Kidney (tissue), 14 donors: Measurements from ENCODE around the gene IGFBP1. TPM values are rescaled to one million over a fixed set of nuclear protein-coding genes. Genes with fewer than 3 reads are reported as not detected.
A peak's percentile ranks its signal among the peaks of the same experiment; 100 is the strongest.

ENCODE experiments used
- DNase-seq, 5 donors: peaks; one replicate each; pipeline ENCODE4 v3.0.0-alpha.2; 2013 to 2020
- FAIRE-seq: peaks from 2 replicates; lab custom pipeline; 2012; peaks lifted over from hg19 to GRCh38; lab: Jason Lieb, UNC
- H3K27ac ChIP-seq, 2 donors: one replicate each; pipeline ENCODE4 v1.7.0; 2013; ENCODE audit warnings: low read depth in 2 of 2, low read length in 2 of 2, inconsistent platforms in 1 of 2
- H3K27me3 ChIP-seq: one replicate; pipeline ENCODE4 v1.7.1; 2013; ENCODE audit warnings: low read length, inconsistent platforms; ENCODE audit not compliant: control insufficient read depth, insufficient read depth
- H3K36me3 ChIP-seq, 3 donors: one replicate each; pipeline versions ENCODE4 v1.7.0 to v1.7.1; 2013; ENCODE audit warnings: low read length in 3 of 3, control low read depth in 1 of 3, inconsistent platforms in 1 of 3; ENCODE audit not compliant: insufficient read depth in 3 of 3, control insufficient read depth in 2 of 3
- H3K4me1 ChIP-seq, 3 donors: one replicate each; pipeline versions ENCODE4 v1.7.0 to v1.7.1; 2013; ENCODE audit warnings: low read length in 3 of 3, inconsistent platforms in 1 of 3, low read depth in 1 of 3; ENCODE audit not compliant: control insufficient read depth in 2 of 3, insufficient read depth in 2 of 3
- H3K4me3 ChIP-seq, 3 donors: one replicate each; pipeline versions ENCODE4 v1.7.0 to v1.8.1; 2013; ENCODE audit warnings: low read length in 3 of 3, control low read depth in 1 of 3, inconsistent platforms in 1 of 3
- H3K9ac ChIP-seq, 3 donors: one replicate each; pipeline versions ENCODE4 v1.7.0 to v1.7.1; 2013; ENCODE audit warnings: low read length in 3 of 3, control low read depth in 1 of 3, inconsistent platforms in 1 of 3
- H3K9me3 ChIP-seq, 3 donors: one replicate each; pipeline versions ENCODE4 v1.7.0 to v1.7.1; 2013; ENCODE audit warnings: low read length in 3 of 3, control low read depth in 1 of 3, inconsistent platforms in 1 of 3; ENCODE audit not compliant: control insufficient read depth in 2 of 3, insufficient read depth in 1 of 3
- CTCF ChIP-seq: IDR thresholded peaks from 3 replicates; pipeline ENCODE4 v1.5.1; 2012; ENCODE audit warnings: mild to moderate bottlenecking, moderate library complexity, borderline replicate concordance; ENCODE audit not compliant: insufficient read depth; ENCODE audit errors: extremely low read depth
- intact Hi-C: fragments of 100-400 bp; cut with DNase I; formaldehyde crosslinking; loops from one replicate; pipeline ENCODE4 v1.11.1; 2022
- polyA plus RNA-seq: library from polyadenylated mRNA; stranded (reverse); fragments of 350-450 nt; fragmentation: Illumina TruSeq; extraction: RNeasy Lipid Tissue Mini Kit (QIAGEN cat#74804); gene quantifications from one replicate; pipeline ENCODE4 v1.2.3, GENCODE V29; 2014; ENCODE audit warnings: low read depth, low replicate concordance; ENCODE audit not compliant: insufficient read depth
- total RNA-seq: library from RNA; stranded (reverse); fragmentation: NEBNext Ultra II Directional; extraction: Animal tissue kit (Norgen Biotek cat#: 25700); gene quantifications from one replicate; pipeline ENCODE4 v1.2.1, GENCODE V29; 2021
- donor health status: control.
- donor health status: control.
- donor health status: control.
- donor health status: control.
- donor health status: control.
- donor health status: DM: yes; HTN: yes; CAD: no.
- donor health status: Normal renal cell carcinoma (clear cell type).

IGFBP1 gene
- total and polyA plus RNA-seq, 2 donors from 2014 or later: 0.65 TPM; not detected in 1

GRCh38 chr7:45890902-45891461, 2.7 kb downstream of the IGFBP1 start:
- DNase-seq: peak in 2 of 5 donors; percentile 65 to 71
- peak; percentile 95 for FAIRE-seq
- peak; percentile 60 for TF ChIP-seq CTCF
- H3K9ac ChIP-seq: no peak overlapping the region
- no peak overlapping the region for H3K4me3 ChIP-seq
- H3K36me3 ChIP-seq: no peaks in the 10 kb centered on the region
- no peaks in the 10 kb centered on the region for H3K9me3 ChIP-seq
- H3K4me1 ChIP-seq: peaks cover 0 to 8% (median 0%) of the 10 kb centered on the region in 3 donors
- intact Hi-C loops: no loop called here
- no peak overlapping the region for H3K27ac ChIP-seq
- peaks cover 13% of the 10 kb centered on the region for H3K27me3 ChIP-seq

GRCh38 chr7:45891462-45892402, 3.4 kb downstream of the IGFBP1 start:
- Histone ChIP-seq H3K27me3 (peaks cover 13% of the 10 kb centered on the region), H3K4me3 (no peak overlapping the region), H3K9me3 (no peaks in the 10 kb centered on the region), H3K27ac (no peak overlapping the region), H3K36me3 (no peaks in the 10 kb centered on the region), H3K9ac (no peak overlapping the region), H3K4me1 (peaks cover 0 to 8% (median 0%) of the 10 kb centered on the region in 3 donors)
- DNase-seq (no peak), FAIRE-seq (no peak)
- intact Hi-C loops: no loop called here
- TF ChIP-seq CTCF: no peak

- Histone ChIP-seq H3K4me1 (peaks cover 0 to 8% (median 0%) of the 10 kb centered on the region in 3 donors), H3K36me3 (no peaks in the 10 kb centered on the region), H3K9ac (no peak overlapping the region), H3K9me3 (no peaks in the 10 kb centered on the region), H3K27ac (no peak overlapping the region), H3K4me3 (no peak overlapping the region), H3K27me3 (peaks cover 9% of the 10 kb centered on the region)
- no peak for DNase-seq
- no peak for TF ChIP-seq CTCF
- FAIRE-seq: no peak
- intact Hi-C loops: no loop called here
These were observed 4.2 kb downstream of the IGFBP1 start for GRCh38 chr7:45892407-45893035.
